GM10847 (cell line): ENCODE results near the gene FAM118B.

Experiments used
- POLR2A ChIP-seq: IDR thresholded peaks from 2 replicates; pipeline ENCODE4 v1.6.1; 2011; ENCODE audit not compliant: insufficient read length; ENCODE audit errors: extremely low read depth

The FAM118B gene

DNA sequence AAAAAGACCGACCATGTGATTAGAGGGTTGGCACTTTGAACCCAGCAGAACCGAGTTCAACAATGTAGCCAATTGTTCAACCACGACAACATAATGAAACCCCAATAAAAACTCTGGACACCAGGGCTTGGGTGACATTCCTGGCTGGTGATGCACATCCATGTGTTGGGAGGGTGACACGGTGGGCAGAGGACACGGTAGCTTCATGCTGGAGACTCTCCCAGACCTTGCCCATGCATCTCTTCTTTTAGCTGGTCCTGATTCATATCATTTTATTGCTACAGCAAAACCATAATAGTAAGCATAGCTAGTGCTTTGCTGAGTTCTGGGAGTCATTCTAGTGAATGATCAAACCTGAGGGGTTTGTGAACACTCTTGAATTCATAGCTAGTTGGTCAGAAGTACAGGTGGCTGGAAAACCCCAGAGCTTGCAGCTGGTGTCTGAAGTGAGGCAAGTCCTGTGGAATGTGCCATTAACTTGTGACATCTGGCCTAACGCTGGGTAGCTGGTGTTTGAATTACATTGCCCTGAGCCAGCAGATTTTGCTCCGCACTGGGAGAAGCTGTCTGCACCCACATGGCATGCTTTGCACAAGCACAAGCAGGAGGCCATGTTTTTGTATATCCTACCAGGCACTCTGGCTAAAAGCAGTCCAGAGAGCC lies 14.2 kb upstream of the FAM118B start:
- TF ChIP-seq POLR2A, result no peak

DNA sequence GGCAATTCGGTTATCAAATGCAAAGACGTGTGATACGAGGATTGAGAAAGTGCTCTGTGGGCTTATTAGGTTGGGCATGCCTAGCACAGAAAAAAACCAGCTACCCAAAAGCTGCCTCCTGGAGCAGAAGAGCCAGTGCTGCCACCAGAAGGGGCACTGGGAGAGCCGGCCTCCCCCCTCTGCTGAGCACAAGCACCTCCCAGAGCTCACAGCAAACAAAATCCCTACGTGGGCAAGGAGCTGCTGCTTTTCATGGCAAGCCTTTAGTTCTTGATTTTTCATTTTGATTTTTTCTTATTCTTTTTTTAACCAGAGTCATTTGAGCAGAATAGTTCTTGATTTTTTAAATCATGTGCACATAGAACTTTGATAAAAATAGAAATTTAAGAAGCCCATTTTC lies 12.9 kb upstream of the FAM118B start:
- TF ChIP-seq POLR2A, result no peak

DNA sequence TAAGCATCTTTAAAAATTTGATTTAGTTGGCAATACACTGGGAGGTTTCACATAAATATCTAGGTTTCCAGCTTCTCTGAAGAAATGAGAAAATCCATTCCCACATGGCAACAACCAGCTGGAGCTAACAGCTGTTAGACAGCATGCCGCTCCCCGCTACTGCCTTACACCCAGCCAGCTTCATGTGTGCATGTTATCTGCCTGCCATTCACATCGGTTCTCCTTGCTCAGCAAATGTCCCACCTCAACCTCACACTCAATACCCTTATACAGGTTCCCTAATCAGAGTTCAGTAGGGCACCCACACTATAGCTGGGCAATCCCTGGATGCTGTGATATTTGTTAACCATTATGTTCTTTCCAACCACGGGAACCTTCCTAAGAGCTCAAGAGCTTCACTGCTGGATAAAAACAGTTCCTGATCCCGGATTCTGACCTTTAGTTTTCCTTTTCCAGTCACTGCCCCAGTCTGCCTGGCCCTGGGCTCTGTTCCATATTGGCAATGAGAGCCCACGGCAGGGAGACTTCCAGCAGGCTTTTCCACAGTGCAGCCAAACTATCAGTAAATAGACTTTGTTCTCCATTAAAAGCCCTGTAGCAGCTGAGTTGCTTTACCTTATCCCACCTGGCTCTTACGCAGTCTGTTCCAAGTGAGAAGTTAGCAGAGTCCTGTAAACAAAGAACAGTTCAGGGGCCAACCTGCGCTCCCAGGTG lies 8.8 kb upstream of the FAM118B start:
- TF ChIP-seq POLR2A, result no peak

DNA sequence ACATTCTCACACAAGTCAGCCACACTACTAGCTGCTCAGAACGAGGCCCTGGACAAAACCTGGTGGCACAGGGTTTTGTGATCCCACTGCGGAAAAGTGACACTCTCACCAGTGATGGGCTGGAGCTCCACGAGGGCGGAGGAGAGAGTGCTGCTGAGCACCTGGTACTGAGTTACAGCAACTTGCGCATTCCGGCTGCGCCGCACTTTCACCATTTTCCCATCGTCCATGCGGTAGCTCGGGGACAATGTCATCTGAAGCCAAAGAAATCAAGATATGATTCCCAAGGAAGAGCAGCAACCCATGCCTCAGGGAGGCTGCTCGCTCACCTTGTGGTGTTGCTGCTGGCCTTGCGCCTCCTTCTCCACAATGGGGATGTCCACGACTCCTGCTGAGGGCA lies 6.2 kb upstream of the FAM118B start:
- TF ChIP-seq POLR2A, result no peak

DNA sequence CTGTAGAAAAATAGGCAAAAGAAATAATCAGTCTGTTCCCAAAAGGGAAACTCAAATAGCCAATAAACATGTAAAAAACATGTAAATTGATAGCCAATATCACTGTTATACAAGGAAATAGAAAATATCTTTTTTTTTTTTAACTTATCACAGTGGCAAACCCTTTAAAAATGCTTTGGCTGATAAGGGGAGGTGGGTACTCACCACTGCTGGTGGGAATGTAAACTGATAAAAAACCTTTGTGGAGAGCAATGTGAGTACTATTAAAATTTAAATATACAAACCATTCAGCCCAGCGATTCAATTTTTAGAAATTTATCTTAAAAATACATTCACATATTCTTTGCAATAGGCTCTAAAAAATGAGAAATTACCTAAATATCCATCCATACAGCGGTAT lies 3.7 kb upstream of the FAM118B start:
- TF ChIP-seq POLR2A, result no peak

DNA sequence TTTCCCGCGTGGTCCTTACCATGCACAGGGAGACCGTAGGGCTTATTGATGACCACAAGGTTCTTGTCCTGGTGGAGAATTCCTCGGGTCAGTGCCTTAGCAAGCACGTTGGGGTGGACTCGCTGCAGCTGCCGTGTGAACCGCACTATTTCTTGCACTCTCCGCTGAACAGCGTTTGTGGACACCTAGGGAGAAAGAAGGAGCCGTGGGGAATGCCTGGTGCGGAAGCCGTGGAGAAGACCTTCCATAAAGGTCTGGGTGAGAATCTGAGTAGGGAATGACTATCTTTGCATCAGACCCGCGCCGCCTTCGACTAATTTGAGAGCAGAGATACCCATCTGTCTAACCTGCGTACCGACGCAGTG lies 729 bp upstream of the FAM118B start:
- TF ChIP-seq POLR2A, result no peak

DNA sequence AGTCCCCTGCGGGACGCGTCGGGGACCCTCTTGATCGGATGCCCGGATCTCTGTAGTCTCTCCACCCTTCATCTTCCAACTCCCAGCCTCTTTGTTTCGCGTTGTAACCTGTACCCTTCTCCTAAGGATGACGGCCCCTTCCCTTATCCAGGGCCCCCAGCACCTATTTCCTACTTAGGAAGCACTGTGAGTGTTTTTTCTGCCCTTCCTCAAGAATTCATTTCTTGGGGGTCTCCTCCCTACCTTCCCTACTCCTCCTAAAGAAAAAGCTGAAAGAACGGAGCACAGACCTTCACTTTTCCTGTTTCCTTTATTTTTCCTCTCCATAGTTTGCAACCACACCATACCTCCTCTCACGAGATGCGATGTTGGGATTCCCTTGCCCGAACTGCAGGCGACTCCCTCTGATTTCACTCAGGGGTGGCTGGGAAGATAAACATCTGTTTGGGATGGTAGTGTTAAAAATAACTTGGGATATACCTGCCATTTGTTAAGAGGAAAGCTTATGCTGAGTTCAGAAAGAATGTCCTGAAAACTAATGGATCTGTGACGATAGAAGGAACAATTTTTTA lies 593 bp downstream of the FAM118B start:
- no peak for TF ChIP-seq POLR2A

DNA sequence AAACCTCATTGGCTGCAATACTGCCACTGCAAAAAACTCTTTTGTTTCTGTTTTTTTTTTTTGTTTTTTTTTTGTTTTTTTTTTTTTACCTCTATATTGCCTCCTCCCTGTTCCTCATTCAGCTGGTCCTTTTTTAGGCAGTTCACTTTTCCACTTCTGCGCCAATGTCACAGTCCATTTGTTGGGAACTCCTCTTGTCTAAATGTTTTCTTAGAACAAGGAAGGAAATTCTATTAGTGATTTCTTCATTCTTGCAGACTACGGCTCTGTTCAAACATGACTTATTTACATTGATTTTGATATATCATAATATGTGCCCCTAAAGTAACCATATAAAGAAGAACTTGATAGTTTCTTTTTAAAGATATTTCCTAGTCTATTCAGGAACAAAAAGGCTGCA lies 2.9 kb downstream of the FAM118B start:
- TF ChIP-seq POLR2A, result no peak

DNA sequence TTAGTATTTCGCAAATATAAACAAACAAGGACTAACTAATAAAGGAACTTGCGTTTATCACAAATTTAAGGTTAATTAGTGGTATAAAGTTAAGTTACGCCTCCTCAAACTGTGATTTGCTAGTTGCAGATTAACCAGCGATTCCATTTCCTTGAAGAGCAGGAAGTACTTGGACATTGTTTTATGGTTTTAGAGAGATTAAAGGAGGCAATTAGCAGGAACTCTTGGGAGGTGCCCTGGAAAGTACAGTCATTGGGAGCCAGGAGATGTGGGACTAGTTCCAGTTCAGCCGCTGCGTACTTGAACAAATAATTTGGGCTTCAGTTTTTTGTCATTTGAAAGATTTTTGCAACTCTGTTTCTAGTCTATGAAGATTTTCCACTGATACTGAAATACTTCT lies 3.3 kb downstream of the FAM118B start:
- no peak for TF ChIP-seq POLR2A

DNA sequence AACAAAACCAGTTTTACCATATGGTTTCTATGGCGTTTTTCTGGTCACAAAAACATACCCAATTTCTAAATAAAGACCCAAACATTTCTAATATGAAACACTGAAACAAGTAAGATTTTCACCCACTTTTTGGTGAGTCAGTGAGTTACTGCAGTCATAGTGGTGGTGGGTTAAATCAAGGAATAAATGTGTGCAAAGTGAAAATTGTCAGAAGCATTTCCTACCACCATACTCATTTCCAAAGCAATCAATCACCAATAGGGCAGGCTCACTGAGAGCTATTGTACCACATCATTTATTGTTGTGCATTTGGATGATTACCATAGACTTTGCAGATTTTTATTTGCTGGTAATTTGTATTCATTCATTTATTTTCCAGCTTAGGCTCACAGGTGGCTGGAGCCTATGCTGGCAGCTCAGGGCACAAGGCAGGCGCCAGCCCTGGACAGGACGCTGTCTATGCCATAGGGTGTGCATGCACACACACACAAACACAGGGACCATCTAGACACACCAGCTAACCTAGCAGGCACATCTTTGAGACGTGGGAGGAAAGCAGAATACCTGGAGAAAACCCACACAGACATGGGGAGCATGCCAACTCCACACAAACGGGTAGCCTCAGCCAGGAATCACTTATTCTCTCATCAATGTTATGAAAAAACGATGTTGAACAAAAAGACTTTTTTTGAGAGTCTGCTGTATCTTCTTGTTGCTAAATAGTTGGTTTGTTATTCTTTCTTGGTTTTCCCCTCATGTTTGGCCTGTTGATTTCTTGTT lies 5.1 kb downstream of the FAM118B start:
- no peak for TF ChIP-seq POLR2A

DNA sequence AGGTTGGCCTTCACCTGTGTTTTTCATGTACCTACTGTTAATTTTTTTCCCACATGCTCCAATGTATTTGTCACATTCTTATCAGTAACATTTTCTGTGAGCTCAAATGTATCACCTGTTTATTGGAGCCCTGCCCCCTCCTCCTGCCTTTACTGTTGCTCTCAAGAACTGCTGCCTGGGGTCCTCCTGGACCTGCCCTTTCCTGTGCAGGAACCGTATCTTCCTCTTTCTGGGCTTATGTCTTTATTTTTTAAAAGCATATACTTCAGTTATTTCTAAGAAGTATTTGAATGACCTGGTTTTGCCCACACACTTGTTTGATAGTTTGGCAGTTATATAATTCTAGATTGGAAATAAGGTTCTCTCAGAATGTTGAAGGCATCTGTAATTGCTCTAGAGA lies 5.9 kb downstream of the FAM118B start:
- TF ChIP-seq POLR2A, result no peak

DNA sequence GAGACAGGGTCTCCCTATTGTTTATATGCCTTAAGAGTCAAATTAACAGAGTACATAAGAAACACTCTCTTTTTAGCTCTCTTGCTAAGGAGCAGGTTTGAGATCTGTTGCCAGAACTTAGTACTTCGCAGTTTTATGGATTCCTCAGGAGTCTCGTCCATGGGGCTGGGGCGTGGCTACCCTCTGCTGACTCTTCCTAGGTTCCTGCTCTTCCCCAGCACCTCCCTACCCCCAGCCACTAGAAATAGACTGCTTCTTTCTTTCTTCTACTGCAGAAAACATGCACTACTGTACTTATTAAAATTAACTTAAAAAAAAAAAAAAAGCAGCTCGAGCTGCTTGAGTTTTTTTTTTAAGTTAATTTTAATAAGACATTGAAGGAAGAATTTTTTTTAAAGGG lies 8.0 kb downstream of the FAM118B start:
- TF ChIP-seq POLR2A, result no peak

DNA sequence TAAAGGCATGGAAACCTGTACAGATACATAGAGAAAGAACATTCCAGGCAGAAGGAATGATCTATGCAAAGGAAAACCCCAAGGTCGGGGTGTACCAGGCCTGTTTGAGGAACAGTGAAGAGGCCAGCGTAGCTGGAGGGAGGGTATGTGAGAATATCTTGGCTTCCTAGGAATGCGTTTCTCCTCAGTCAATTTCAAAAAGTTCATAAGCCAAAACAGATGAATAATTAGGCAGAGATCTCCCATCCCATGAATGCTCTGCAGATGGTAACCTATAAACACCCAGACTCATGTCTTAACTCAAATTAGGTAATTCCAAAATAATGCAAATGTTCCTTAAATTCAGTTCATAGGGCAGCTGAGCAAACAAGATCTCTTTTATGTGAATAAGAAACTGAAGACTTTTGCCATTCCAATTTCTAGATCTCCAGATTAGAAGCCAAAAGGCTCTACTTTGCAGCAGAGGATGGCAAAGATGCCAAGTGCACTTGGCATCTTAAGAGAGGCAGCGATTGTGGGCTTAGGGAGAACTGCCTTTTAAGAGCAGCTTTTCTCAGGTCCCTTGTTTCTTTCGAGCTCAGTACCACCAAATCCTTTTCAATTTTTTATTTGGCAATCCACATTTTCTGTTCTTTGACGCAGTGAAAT lies 13.2 kb downstream of the FAM118B start:
- TF ChIP-seq POLR2A, result no peak

DNA sequence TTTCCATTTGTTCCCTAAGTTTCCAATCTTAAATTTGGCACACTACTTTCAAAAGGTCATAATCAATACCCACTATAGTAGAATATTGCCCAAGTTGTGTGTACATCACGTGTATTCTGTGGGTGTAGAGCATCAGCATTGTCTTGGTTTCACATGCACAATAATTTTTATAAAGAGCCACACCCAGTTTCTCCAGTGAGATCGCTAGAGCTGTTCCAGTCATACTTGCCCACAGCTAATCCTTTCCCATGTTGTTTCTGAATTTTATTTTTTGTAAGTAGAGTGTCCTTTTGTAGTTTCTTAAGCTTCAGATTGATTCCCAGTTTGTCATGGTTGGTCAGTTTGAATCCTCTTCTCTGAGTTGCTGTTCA lies 13.7 kb downstream of the FAM118B start:
- TF ChIP-seq POLR2A, result no peak

DNA sequence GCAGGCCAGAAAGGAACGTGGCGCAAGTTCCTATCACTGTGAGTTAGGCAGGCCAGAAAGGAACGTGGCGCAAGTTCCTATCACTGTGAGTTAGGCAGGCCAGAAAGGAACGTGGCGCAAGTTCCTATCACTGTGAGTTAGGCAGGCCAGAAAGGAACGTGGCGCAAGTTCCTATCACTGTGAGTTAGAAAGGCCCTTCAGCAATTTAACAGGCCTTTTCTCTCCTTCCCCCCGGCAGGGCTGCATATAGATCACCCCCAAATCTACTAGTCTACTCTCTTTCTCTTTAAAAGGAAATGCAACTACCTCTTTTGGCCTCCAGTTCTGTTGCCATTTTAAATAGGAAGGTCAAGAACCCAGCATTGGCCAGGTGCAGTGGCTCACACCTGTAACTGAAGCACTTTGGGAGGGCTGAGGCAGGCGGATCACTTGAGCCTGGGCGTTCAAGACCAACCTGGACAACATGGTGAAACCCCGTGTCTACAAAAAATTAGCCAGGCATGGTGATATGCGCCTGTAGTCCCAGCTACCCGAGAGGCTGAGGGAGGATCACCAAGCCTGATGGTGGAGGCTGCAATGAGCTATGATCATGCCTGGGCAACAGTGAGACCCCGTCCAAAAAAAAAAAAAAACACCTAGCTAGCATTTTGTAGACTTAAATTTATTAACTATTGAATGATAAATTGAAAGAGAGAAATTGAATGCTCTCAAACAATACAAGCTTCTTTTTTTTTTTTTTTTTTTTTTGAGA lies 14.9 kb downstream of the FAM118B start:
- TF ChIP-seq POLR2A, result no peak
